Measurements from ENCODE around the gene ACOT11. TPM values are rescaled to one million over a fixed set of nuclear protein-coding genes. Genes with fewer than 3 reads are reported as not detected.

ACOT11 gene
- total and polyA plus RNA-seq, 2 of the 4 experiments (the other 2 are of a cell fraction): 2.5 to 2.7 TPM

DNA sequence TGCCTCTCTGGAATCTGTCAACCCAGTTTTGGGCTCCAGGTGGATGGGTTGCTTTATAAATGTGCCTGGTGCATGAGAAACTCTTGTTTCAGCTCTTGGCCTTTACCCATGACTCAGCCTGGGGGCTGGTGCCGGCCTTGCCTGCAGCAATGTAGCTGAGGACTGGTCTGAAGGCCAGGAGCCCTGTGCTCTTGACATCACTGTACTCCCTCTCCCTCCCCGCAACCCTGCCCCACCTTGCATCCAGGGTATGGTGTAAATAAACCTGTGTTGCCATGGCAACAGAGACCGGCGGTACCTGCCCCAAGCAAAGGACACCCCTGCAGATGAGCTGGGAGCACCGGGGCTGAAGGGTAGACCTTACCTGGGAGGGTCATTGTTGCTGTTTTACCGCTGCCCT, 62.0 kb downstream of the ACOT11 start:
- Histone ChIP-seq H3K56ac (ENCODE audit: extremely low read depth, insufficient read depth, low read length) (no peak overlapping the region), H3K18ac (ENCODE audit: low read depth, low read length) (no peak overlapping the region), H3K4me2 (ENCODE audit: low read depth, low read length) (no peak overlapping the region), H2AFZ (replicated peaks; ENCODE audit: low read length, poor library complexity) (no peak overlapping the region), H2BK5ac (ENCODE audit: low read depth, low read length, poor library complexity, severe bottlenecking) (no peak overlapping the region), H3K36me3 (ENCODE audit: control insufficient read depth, insufficient read depth, low read length) (no peaks in the 10 kb centered on the region), H2AK9ac (replicated peaks; ENCODE audit: low read depth, low read length, poor library complexity) (no peak overlapping the region), H3K23ac (ENCODE audit: low read depth, low read length) (no peak overlapping the region), H4K91ac (ENCODE audit: insufficient read depth, low read depth, low read length) (no peak overlapping the region), H2AK5ac (ENCODE audit: low read depth, low read length) (no peak overlapping the region), H3K27me3 (ENCODE audit: control insufficient read depth, insufficient read depth, low read length) (peaks cover 4% of the 10 kb centered on the region), H3K79me1 (ENCODE audit: low read depth in 1 of 2, low read length in 2 of 2) (no peaks in the 10 kb centered on the region), H3K4me1 (ENCODE audit: control insufficient read depth, insufficient read depth, low read length) (no peaks in the 10 kb centered on the region), H3K4ac (ENCODE audit: low read depth, low read length) (no peak overlapping the region), H4K20me1 (ENCODE audit: insufficient read depth, low read length) (no peaks in the 10 kb centered on the region), H4K5ac (ENCODE audit: low read depth, low read length) (no peak overlapping the region), H2BK120ac (ENCODE audit: low read depth, low read length) (no peak overlapping the region), H3K9me1 (ENCODE audit: insufficient read depth, low read length) (peaks cover under 1% of the 10 kb centered on the region), H2BK20ac (ENCODE audit: low read depth, low read length) (no peak overlapping the region), H4K8ac (ENCODE audit: low read depth in 2 of 2, low read length in 2 of 2) (no peak overlapping the region), H3K9ac (ENCODE audit: low read depth, low read length) (no peak overlapping the region), H3K27ac (ENCODE audit: insufficient read depth, low read length) (no peak overlapping the region), H2BK15ac (ENCODE audit: low read depth, low read length) (no peak overlapping the region), H3K4me3 (ENCODE audit: insufficient read depth, low read depth, low read length) (no peak overlapping the region), H3K9me3 (ENCODE audit: control insufficient read depth, insufficient read depth, low read length) (no peaks in the 10 kb centered on the region), H3K14ac (replicated peaks; ENCODE audit: low read depth, low read length) (no peak overlapping the region)
- TF ChIP-seq CEBPB (IDR thresholded peaks at IDR 0.05; ENCODE audit: low read depth, low read length) (no peak), MAZ (IDR thresholded peaks at IDR 0.05; ENCODE audit: borderline replicate concordance, low read depth, low read length) (no peak), NFE2L2 (IDR thresholded peaks at IDR 0.05; ENCODE audit: low read depth, low read length) (no peak), RAD21 (IDR thresholded peaks at IDR 0.05; ENCODE audit: low read length) (no peak), CHD1 (IDR thresholded peaks at IDR 0.05; ENCODE audit: low read depth, low read length) (no peak), SMC3 (IDR thresholded peaks at IDR 0.05; ENCODE audit: low read depth, low read length) (no peak), POLR2A (IDR thresholded peaks at IDR 0.05; ENCODE audit: low read depth, low read length) (no peak), RFX5 (IDR thresholded peaks at IDR 0.05; ENCODE audit: low read depth, low read length) (no peak), RCOR1 (IDR thresholded peaks at IDR 0.05; ENCODE audit: insufficient replicate concordance, low read length) (no peak), FOS (IDR thresholded peaks at IDR 0.05; ENCODE audit: low read depth, low read length) (no peak)
- TF ChIP-seq, protein P1, sequence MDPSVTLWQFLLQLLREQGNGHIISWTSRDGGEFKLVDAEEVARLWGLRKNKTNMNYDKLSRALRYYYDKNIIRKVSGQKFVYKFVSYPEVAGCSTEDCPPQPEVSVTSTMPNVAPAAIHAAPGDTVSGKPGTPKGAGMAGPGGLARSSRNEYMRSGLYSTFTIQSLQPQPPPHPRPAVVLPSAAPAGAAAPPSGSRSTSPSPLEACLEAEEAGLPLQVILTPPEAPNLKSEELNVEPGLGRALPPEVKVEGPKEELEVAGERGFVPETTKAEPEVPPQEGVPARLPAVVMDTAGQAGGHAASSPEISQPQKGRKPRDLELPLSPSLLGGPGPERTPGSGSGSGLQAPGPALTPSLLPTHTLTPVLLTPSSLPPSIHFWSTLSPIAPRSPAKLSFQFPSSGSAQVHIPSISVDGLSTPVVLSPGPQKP (IDR thresholded peaks at IDR 0.05; ENCODE audit: borderline replicate concordance, low read depth, low read length): no peak
- TF ChIP-seq, protein P2, sequence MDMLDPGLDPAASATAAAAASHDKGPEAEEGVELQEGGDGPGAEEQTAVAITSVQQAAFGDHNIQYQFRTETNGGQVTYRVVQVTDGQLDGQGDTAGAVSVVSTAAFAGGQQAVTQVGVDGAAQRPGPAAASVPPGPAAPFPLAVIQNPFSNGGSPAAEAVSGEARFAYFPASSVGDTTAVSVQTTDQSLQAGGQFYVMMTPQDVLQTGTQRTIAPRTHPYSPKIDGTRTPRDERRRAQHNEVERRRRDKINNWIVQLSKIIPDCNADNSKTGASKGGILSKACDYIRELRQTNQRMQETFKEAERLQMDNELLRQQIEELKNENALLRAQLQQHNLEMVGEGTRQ (IDR thresholded peaks at IDR 0.05; ENCODE audit: low read depth, low read length): no peak
- TF ChIP-seq, protein P3, sequence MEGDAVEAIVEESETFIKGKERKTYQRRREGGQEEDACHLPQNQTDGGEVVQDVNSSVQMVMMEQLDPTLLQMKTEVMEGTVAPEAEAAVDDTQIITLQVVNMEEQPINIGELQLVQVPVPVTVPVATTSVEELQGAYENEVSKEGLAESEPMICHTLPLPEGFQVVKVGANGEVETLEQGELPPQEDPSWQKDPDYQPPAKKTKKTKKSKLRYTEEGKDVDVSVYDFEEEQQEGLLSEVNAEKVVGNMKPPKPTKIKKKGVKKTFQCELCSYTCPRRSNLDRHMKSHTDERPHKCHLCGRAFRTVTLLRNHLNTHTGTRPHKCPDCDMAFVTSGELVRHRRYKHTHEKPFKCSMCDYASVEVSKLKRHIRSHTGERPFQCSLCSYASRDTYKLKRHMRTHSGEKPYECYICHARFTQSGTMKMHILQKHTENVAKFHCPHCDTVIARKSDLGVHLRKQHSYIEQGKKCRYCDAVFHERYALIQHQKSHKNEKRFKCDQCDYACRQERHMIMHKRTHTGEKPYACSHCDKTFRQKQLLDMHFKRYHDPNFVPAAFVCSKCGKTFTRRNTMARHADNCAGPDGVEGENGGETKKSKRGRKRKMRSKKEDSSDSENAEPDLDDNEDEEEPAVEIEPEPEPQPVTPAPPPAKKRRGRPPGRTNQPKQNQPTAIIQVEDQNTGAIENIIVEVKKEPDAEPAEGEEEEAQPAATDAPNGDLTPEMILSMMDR (conservative IDR thresholded peaks at IDR 0.05; ENCODE audit: low read depth, low read length): no peak
- intact Hi-C loops (cut with micrococcal nuclease) (no loop called here), dilution Hi-C loops (cut with HindIII; ENCODE audit: low sequenced_read_pairs, unreplicated experiment) (no loop called here), in situ Hi-C loops (cut with MboI; ENCODE audit: low sequenced_read_pairs) (no loop called here)
- CTCF ChIA-PET: no interaction called here
- POLR2A ChIA-PET (ENCODE audit: unreplicated experiment): no interaction called here
- DNase-seq (peak; percentile 26), ATAC-seq (ENCODE audit: low read depth) (peak; percentile 32; the same call in 1 of the 2 replicates)
- BruUV-seq (replicated peaks): no TSS peak
- no CpG with 5 or more reads among the region's 6 CpGs for WGBS, 2 experiments (ENCODE audit: extremely low coverage in 2 of 2, insufficient read length in 1 of 2)
